GM12878 (cell line): ENCODE results near the gene SDK2. TPM values are rescaled to one million over a fixed set of nuclear protein-coding genes. Genes with fewer than 3 reads are reported as not detected.

Source experiments
- ATAC-seq: fragments of 200-7000 bp; cut with Tn5 transposase; 3 replicates; pipeline ENCODE4 v1.9.1; 2020; ENCODE audit warnings: mild to moderate bottlenecking, moderate library complexity
- BruUV-seq: library from RNA; stranded (reverse); fragments of 400-500 nt; replicated peaks from 2 replicates; lab custom pipeline; 2021; lab: Mats Ljungman, UMichigan
- CTCF ChIA-PET: fragments of 300-600 bp; sonication (Branson Sonifier 250); formaldehyde crosslinking; extraction: SDS; loops from one replicate; lab custom pipeline; 2021; ENCODE audit warnings: inconsistent platforms; lab: Yijun Ruan, JAX
- POLR2A ChIA-PET: fragments of 350-600 bp; formaldehyde crosslinking; extraction: SDS; loops from one replicate; lab custom pipeline; 2021; ENCODE audit warnings: inconsistent platforms; lab: Charles Lee
- RAD21 ChIA-PET: fragments of 300-600 bp; sonication (Branson Sonifier 250); formaldehyde crosslinking; loops from one replicate; lab custom pipeline; 2023; ENCODE audit warnings: antibody characterized with exemption; ENCODE audit not compliant: unreplicated experiment; lab: Charles Lee
- SMC1A ChIA-PET: fragments of 300-600 bp; sonication (Branson Sonifier 250); formaldehyde crosslinking; loops from one replicate; lab custom pipeline; 2023; ENCODE audit not compliant: unreplicated experiment, uncharacterized antibody; lab: Charles Lee
- DNase-seq: peaks from one replicate; pipeline ENCODE4 v3.0.0-alpha.2; 2011; ENCODE audit warnings: low read depth, low spot score
- FAIRE-seq: peaks from 3 replicates; lab custom pipeline; 2011; peaks lifted over from hg19 to GRCh38; lab: Jason Lieb, UNC
- H2AFZ ChIP-seq: 2 replicates; pipeline ENCODE4 v1.6.0; 2011; ENCODE audit warnings: low read depth, low read length, control low read depth; ENCODE audit not compliant: control insufficient read depth
- H3K27ac ChIP-seq: 2 replicates; pipeline ENCODE4 v1.5.1; 2011; ENCODE audit warnings: control low read depth; ENCODE audit not compliant: control insufficient read depth, insufficient read depth
- H3K27me3 ChIP-seq, 2 experiments: replicated peaks in 1 of 2; 2 replicates each; pipeline versions ENCODE4 v1.6.0 to v1.6.1; 2011; ENCODE audit warnings: low read length in 1 of 2; ENCODE audit not compliant: control insufficient read depth in 2 of 2, insufficient read depth in 2 of 2
- H3K36me3 ChIP-seq, 2 experiments: 2 replicates each; pipeline ENCODE4 v1.5.1; 2011; ENCODE audit warnings: low read length in 1 of 2; ENCODE audit not compliant: control insufficient read depth in 2 of 2, insufficient read depth in 2 of 2
- H3K4me1 ChIP-seq: 2 replicates; pipeline ENCODE4 v1.6.1; 2011; ENCODE audit warnings: mild to moderate bottlenecking, low read length, moderate library complexity, mixed read lengths; ENCODE audit not compliant: control insufficient read depth, insufficient read depth
- H3K4me2 ChIP-seq: 2 replicates; pipeline ENCODE4 v1.6.0; 2011; ENCODE audit warnings: control low read depth; ENCODE audit not compliant: control insufficient read depth, insufficient read depth
- H3K4me3 ChIP-seq: fragments of 200-600 bp; sonication (generic); 2 replicates; pipeline ENCODE4 v1.5.1; 2016
- H3K79me2 ChIP-seq: 2 replicates; pipeline ENCODE4 v1.6.0; 2011; ENCODE audit warnings: low read length; ENCODE audit not compliant: control insufficient read depth, insufficient read depth
- H3K9ac ChIP-seq: 2 replicates; pipeline ENCODE4 v1.8.0; 2011; ENCODE audit warnings: low read length, control low read depth, mixed read lengths; ENCODE audit not compliant: control insufficient read depth, insufficient read depth
- H3K9me3 ChIP-seq: replicated peaks from 3 replicates; pipeline ENCODE4 v1.5.1; 2011; ENCODE audit warnings: mild to moderate bottlenecking, low read length; ENCODE audit not compliant: control insufficient read depth, insufficient read depth
- H4K20me1 ChIP-seq: 2 replicates; pipeline ENCODE4 v1.6.0; 2011; ENCODE audit not compliant: control insufficient read depth, insufficient read depth
- ATF7 ChIP-seq: fragments of 450-650 bp; IDR thresholded peaks from 2 replicates; pipeline ENCODE4 v1.6.1; 2016; ENCODE audit warnings: low read depth, mild to moderate bottlenecking
- CEBPB ChIP-seq, 2 experiments: fragments of 150-350 bp in 1 of 2; IDR thresholded peaks; 2 replicates each; pipeline ENCODE4 v1.6.1; 2012 to 2014; ENCODE audit warnings: low read depth in 2 of 2, low read length in 2 of 2, borderline replicate concordance in 1 of 2, inconsistent platforms in 1 of 2
- GATAD2B ChIP-seq: fragments of 450-650 bp; conservative IDR thresholded peaks from 2 replicates; pipeline ENCODE4 v1.6.1; 2017; ENCODE audit warnings: low read depth, mild to moderate bottlenecking, moderate library complexity
- SIN3A ChIP-seq: IDR thresholded peaks from 2 replicates; pipeline ENCODE4 v1.6.1; 2012; ENCODE audit warnings: low read depth, low read length, improper control_type of control experiment
- TAF1 ChIP-seq: IDR thresholded peaks from 2 replicates; pipeline ENCODE4 v1.6.1; 2011; ENCODE audit warnings: mild to moderate bottlenecking, low read depth, low read length, borderline replicate concordance
- TARDBP ChIP-seq: IDR thresholded peaks from 2 replicates; pipeline ENCODE4 v1.6.1; 2016; ENCODE audit warnings: borderline replicate concordance
- TCF7 ChIP-seq: IDR thresholded peaks from 2 replicates; pipeline ENCODE4 v1.6.1; 2014; ENCODE audit warnings: antibody characterized with exemption, borderline replicate concordance
- YBX1 ChIP-seq: fragments of 450-650 bp; IDR thresholded peaks from 2 replicates; pipeline ENCODE4 v1.6.1; 2016; ENCODE audit warnings: antibody characterized with exemption
- ZNF384 ChIP-seq: IDR thresholded peaks from 2 replicates; pipeline ENCODE4 v1.6.1; 2012; ENCODE audit warnings: low read depth, mild to moderate bottlenecking, low read length, improper control_type of control experiment, borderline replicate concordance
- WGBS: methylation state at CpG from one replicate; pipeline ENCODE4 v1.1.6; 2016; ENCODE audit warnings: low lambda C conversion rate; ENCODE audit not compliant: insufficient replicate concordance, insufficient coverage; ENCODE audit errors: missing lambda C conversion rate; 5-methylcytosine and 5-hydroxymethylcytosine counted together
- in situ Hi-C: fragments of 300-500 bp; cut with MboI; formaldehyde crosslinking; loops from 9 replicates; pipeline ENCODE4 v1.14.3; 2018; ENCODE audit warnings: mixed read lengths
- intact Hi-C: fragments of 100-400 bp; cut with micrococcal nuclease; formaldehyde crosslinking; loops from one replicate; pipeline ENCODE4 v1.14.2; 2022; ENCODE audit not compliant: unreplicated experiment
- polyA plus RNA-seq, 11 experiments: library from polyadenylated mRNA; depleted of rRNA in 4 of 11; unstranded in 6 of 11; stranded (reverse) in 5 of 11; fragments of >200 nt; fragmentation: Nextera tagmentation in 4 of 11; fragmentation: Illumina TruSeq in 1 of 11; extraction: Ambion mirVana in 4 of 11; extraction: Trizol in 1 of 11; gene quantifications; 1 replicate in 1 of 11; 2 replicates in 10 of 11; pipeline versions ENCODE4 v1.2.1 to v1.2.3, GENCODE V29; 2011 to 2016; ENCODE audit warnings: inconsistent platforms in 2 of 11, missing spikeins in 2 of 11, low read depth in 1 of 11
- total RNA-seq, 4 experiments: library from RNA; depleted of rRNA in 3 of 4; stranded (reverse); fragments of >200 nt in 3 of 4; fragmentation: Illumina TruSeq in 1 of 4; extraction: Trizol in 1 of 4; gene quantifications; 2 replicates each; pipeline versions ENCODE4 v1.2.1 to v1.2.3, GENCODE V29; 2013 to 2021
- TF ChIP-seq, protein P1 (sequence below): IDR thresholded peaks from 2 replicates; pipeline ENCODE4 v1.6.1; 2012; ENCODE audit warnings: low read depth, low read length, improper control_type of control experiment

The SDK2 gene
- total and polyA plus RNA-seq, 10 of the 15 experiments (the other 5 are each of a cell fraction or from before 2014, with no cell fraction given): 0.03 to 0.08 (median 0.03) TPM; not detected in 7

DNA sequence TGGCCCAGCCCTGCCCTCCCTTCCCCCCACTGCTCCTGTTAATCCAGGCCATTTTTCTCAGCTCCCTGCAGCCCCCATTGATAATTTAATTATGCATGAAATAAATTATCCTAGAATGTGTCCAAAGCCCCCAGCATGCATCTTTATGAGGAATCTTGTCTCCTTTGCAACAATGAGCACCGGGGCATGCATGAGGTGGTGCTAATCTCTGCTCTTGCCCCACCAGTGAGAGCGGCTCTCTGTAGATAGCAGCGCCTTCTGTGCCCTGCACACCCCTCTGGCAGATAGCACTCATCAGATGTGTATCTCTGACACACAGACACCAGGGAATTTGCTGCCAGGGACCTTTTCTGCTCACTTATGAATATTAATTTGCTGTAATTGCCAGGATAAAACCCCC is 192.2 kb downstream of the SDK2 start:
- CTCF ChIA-PET: no interaction called here
- H3K27ac ChIP-seq: no peak overlapping the region
- FAIRE-seq: no peak
- H3K4me3 ChIP-seq: no peak overlapping the region
- peaks cover 0 to 1% of the 10 kb centered on the region in 2 experiments; a peak in 1 of 4 replicates for H3K27me3 ChIP-seq
- H2AFZ ChIP-seq: no peak overlapping the region
- H4K20me1 ChIP-seq: no peaks in the 10 kb centered on the region
- in situ Hi-C loops: no loop called here
- H3K36me3 ChIP-seq: no peaks in the 10 kb centered on the region
- no peak overlapping the region for H3K9ac ChIP-seq
- POLR2A ChIA-PET: no interaction called here
- TF ChIP-seq CEBPB (IDR thresholded peaks at IDR 0.05; ENCODE audit: borderline replicate concordance in 1 of 2, low read depth in 2 of 2, low read length in 2 of 2) (no peak), TARDBP (no peak), SIN3A (no peak), GATAD2B (no peak), YBX1 (no peak), TCF7 (no peak), ATF7 (no peak), TAF1 (no peak), ZNF384 (no peak)
- TF ChIP-seq, protein P1, sequence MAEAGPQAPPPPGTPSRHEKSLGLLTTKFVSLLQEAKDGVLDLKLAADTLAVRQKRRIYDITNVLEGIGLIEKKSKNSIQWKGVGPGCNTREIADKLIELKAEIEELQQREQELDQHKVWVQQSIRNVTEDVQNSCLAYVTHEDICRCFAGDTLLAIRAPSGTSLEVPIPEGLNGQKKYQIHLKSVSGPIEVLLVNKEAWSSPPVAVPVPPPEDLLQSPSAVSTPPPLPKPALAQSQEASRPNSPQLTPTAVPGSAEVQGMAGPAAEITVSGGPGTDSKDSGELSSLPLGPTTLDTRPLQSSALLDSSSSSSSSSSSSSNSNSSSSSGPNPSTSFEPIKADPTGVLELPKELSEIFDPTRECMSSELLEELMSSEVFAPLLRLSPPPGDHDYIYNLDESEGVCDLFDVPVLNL: no peak
- TF ChIP-seq, all 136 proteins: peak for 0
- ChIA-PET RAD21 (no interaction called here), SMC1A (no interaction called here)
- DNase-seq: no peak
- ATAC-seq: no peak
- Histone ChIP-seq H3K79me2 (no peaks in the 10 kb centered on the region), H3K9me3 (no peaks in the 10 kb centered on the region; the same call in 2 of the 3 replicates), H3K4me1 (no peaks in the 10 kb centered on the region), H3K4me2 (no peak overlapping the region)
- no TSS peak for BruUV-seq
- intact Hi-C loops: no loop called here
- WGBS: 38% methylated on average over 3 of the region's 3 CpGs
